Measurements from ENCODE around the gene SZT2. TPM values are rescaled to one million over a fixed set of nuclear protein-coding genes. Genes with fewer than 3 reads are reported as not detected.

SZT2 gene
- total RNA-seq, 2 donors from 2014 or later: 30.3 to 76.9 TPM

DNA sequence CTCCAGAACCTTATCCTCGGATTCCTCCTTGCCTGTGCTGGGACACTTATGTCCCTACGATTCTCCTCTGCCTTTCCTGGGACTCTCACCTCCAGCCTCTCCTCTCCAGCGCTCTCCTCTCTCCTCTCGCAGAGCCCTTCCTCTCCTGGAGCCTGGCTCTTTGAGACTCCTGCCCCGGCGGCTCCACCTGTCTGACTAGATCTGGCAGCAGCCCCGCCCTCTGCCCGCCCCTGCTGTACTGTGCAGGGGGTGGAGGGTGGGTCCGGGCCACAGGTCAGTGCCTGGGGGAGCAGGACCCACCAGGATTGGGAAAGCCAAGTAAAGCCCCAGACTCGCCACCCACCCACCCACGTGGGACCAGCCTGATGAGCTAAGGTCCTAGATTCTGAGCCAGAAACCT is 23.5 kb upstream of the SZT2 start:
- Histone ChIP-seq H3K36me3 (peaks cover 7 to 18% of the 10 kb centered on the region in 2 donors), H3K9me3 (no peaks in the 10 kb centered on the region), H3K4me1 (replicated peaks) (peaks cover 22% of the 10 kb centered on the region), H3K4me3 (peak overlapping the region in 1 of 2 donors; percentile 66), H3K27me3 (replicated peaks; ENCODE audit: insufficient read depth) (no peaks in the 10 kb centered on the region), H3K27ac (peak overlapping the region; percentile 89 to 91)
- intact Hi-C loops (cut with DNase I): loop anchor here (5.0 kb wide), 1 partner anchor 129 kb away; no protein-coding TSS in a partner anchor
- DNase-seq (ENCODE audit: low spot score): peak; percentile 85
- peak; percentile 74 for TF ChIP-seq POLR2A (IDR thresholded peaks at IDR 0.05)
- TF ChIP-seq, protein P1, sequence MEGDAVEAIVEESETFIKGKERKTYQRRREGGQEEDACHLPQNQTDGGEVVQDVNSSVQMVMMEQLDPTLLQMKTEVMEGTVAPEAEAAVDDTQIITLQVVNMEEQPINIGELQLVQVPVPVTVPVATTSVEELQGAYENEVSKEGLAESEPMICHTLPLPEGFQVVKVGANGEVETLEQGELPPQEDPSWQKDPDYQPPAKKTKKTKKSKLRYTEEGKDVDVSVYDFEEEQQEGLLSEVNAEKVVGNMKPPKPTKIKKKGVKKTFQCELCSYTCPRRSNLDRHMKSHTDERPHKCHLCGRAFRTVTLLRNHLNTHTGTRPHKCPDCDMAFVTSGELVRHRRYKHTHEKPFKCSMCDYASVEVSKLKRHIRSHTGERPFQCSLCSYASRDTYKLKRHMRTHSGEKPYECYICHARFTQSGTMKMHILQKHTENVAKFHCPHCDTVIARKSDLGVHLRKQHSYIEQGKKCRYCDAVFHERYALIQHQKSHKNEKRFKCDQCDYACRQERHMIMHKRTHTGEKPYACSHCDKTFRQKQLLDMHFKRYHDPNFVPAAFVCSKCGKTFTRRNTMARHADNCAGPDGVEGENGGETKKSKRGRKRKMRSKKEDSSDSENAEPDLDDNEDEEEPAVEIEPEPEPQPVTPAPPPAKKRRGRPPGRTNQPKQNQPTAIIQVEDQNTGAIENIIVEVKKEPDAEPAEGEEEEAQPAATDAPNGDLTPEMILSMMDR (IDR thresholded peaks at IDR 0.05): no peak
- TF ChIP-seq POLR2AphosphoS5 (IDR thresholded peaks at IDR 0.05): peak; percentile 84
- WGBS: 24% methylated on average over 11 of the region's 11 CpGs

DNA sequence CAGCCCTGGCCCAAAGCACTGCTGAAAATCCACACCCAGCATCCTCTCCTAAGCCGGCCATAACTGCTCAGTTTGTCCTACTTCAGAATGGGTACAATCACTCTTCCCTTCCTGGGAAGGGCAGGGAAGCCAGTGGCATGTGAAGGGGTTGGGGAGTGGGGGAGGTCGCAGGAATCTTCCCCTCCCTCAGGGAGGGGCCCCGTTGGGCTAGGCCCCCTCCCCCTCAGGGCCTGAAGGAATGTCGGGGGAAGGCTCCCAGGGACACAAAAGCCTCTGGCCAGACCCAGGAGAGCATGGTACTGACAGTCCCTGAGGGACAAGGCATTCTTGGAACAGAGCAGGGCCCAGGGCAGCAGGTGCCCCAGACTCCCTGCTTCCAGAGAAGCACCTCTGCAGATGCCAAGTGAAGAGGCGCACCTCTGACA is 23.1 kb upstream of the SZT2 start:
- peak overlapping the region; percentile 62 to 66 for H3K4me3 ChIP-seq
- peak overlapping the region; percentile 89 to 91 for H3K27ac ChIP-seq
- 13% methylated on average over 4 of the region's 5 CpGs for WGBS
- DNase-seq (ENCODE audit: low spot score): no peak
- no peaks in the 10 kb centered on the region for H3K27me3 ChIP-seq (replicated peaks; ENCODE audit: insufficient read depth)
- H3K9me3 ChIP-seq: no peaks in the 10 kb centered on the region
- TF ChIP-seq, protein P1 (IDR thresholded peaks at IDR 0.05): no peak
- TF ChIP-seq POLR2A (IDR thresholded peaks at IDR 0.05) (no peak), POLR2AphosphoS5 (IDR thresholded peaks at IDR 0.05) (no peak)
- H3K4me1 ChIP-seq (replicated peaks): peaks cover 22% of the 10 kb centered on the region
- intact Hi-C loops (cut with DNase I): loop anchor here (5.0 kb wide), 1 partner anchor 129 kb away; no protein-coding TSS in a partner anchor
- H3K36me3 ChIP-seq: peaks cover 7 to 18% of the 10 kb centered on the region in 2 donors

DNA sequence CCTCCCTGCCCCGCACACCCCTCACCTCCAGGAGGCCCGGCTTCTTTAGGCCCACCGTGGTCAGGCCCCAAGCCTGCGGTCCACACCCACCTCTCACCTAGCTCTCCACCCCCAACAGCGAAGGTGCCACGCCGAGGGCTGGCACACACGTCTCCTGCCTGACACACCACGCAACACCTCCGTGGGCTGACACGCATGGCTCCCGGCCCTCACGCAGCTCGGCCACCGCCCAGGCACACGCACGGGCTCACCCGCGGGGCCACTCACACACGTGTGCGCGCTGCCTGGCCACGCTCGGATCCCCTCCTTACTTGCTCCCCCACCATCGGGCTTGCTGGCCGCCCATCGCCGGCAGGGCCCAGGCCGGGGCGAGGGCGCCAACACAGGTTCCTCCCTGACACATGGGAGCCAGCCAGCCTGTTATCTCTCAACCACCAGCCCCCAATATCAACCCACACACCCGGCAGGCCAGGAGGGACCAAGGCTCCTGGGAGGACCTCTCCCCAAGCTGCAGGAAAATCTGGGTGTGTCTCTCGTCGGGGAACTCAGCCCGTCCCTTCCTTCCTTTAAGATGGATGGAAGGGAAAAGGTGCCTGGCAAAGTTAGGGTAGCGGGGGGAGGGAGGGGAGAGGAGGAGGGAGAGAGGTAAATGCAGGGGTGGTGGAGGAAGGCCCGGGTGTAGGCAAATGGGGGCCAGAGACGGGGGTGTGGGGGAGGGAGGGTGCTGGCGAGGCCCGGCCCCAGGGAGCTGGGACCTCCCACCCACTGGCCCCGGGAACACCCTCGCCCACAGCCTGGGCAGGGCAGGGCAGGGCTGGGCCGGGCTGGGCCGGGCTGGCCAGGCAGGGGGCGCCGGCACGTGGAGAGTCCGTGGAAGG is 22.4 kb upstream of the SZT2 start:
- Histone ChIP-seq H3K27me3 (replicated peaks; ENCODE audit: insufficient read depth) (no peaks in the 10 kb centered on the region), H3K9me3 (no peaks in the 10 kb centered on the region), H3K4me3 (peak overlapping the region; percentile 62 to 66), H3K4me1 (replicated peaks) (peaks cover 22% of the 10 kb centered on the region), H3K36me3 (peaks cover 7 to 18% of the 10 kb centered on the region in 2 donors), H3K27ac (peak overlapping the region; percentile 89 to 91)
- intact Hi-C loops (cut with DNase I): loop anchor here (5.0 kb wide), 1 partner anchor 130 kb away; no protein-coding TSS in a partner anchor
- WGBS: 1% methylated on average over 27 of the region's 48 CpGs
- TF ChIP-seq POLR2A (IDR thresholded peaks at IDR 0.05) (peak; percentile 10), POLR2AphosphoS5 (IDR thresholded peaks at IDR 0.05) (no peak)
- TF ChIP-seq, protein P1 (IDR thresholded peaks at IDR 0.05): no peak
- peak; percentile 19 for DNase-seq (ENCODE audit: low spot score)

DNA sequence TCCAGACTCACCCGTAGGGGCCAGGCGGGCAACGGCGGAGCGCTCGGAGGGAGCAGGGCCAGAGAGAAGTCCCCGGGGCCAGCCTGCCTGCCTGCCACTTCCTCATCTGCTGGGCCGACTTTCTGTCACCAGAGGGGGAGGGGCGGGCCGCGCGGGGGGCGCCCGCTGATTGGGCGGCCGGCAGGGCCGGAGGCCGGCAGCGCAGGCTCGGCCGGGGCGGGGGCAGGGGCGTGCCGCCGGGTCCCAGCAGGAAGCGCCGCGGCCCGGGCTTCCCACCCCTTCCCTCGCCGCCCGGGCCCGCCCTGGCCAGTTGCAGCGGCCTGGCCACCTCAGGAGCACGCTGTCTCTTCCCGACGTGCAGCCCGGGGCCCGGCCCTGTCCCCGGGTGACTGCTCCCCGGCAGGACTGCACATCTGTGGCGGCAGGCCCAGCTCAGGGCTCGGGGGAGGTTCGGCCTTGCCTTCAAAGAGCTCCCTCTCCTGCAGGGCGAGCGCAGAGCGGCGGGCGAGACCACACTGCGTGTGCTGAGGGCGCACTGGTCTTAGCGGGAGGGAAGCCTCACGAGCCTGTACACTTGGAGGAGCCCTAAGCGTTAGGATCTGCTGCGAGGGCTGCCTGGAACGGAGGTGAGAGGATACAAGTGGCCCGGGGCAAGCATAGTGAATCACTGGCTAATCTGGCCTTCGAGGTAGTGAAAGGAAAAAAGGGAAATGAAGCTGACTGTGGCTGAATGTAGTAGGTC is 21.6 kb upstream of the SZT2 start, which contains the start of gene ELOVL1:
ELOVL1 (minus strand) TSS at position 108 of the 742 bp plus-strand sequence. CDS start 2,402 bp downstream, outside the sequence.
- Histone ChIP-seq H3K27ac (peak within 1 kb of the TSS; percentile 89 to 91), H3K4me1 (replicated peaks) (peaks cover 22% of the 10 kb centered on the region), H3K4me3 (peak within 1 kb of the TSS; percentile 62 to 66), H3K36me3 (peaks cover 7 to 18% of the 10 kb centered on the region in 2 donors), H3K27me3 (replicated peaks; ENCODE audit: insufficient read depth) (no peaks in the 10 kb centered on the region), H3K9me3 (no peaks in the 10 kb centered on the region)
- peak; percentile 90 for DNase-seq (ENCODE audit: low spot score)
- under 1% methylated on average over 57 of the region's 58 CpGs for WGBS
- TF ChIP-seq POLR2A (IDR thresholded peaks at IDR 0.05) (peak; percentile 79), POLR2AphosphoS5 (IDR thresholded peaks at IDR 0.05) (peak; percentile 26)
- TF ChIP-seq, protein P1 (IDR thresholded peaks at IDR 0.05): peak in 2 of 4 experiments; percentile 29 to 40
- intact Hi-C loops (cut with DNase I): loop anchor here (5.0 kb wide), 1 partner anchor 131 kb away; no protein-coding TSS in a partner anchor
